K562 (cell line): ENCODE results near the gene PNPLA7. TPM values are rescaled to one million over a fixed set of nuclear protein-coding genes. Genes with fewer than 3 reads are reported as not detected.

ENCODE experiments used
- ATF1 ChIP-seq, 2 experiments: fragments of 450-650 bp in 1 of 2; IDR thresholded peaks; 2 replicates each; pipeline ENCODE4 v1.6.1; 2016; ENCODE audit warnings: missing compliant biosample characterization in 1 of 2, missing genetic modification characterization in 1 of 2
- C11orf30 ChIP-seq: fragments of 450-650 bp; IDR thresholded peaks from 2 replicates; pipeline ENCODE4 v1.6.1; 2016; ENCODE audit warnings: low read depth, mild to moderate bottlenecking
- CBFA2T2 ChIP-seq: fragments of 450-650 bp; conservative IDR thresholded peaks from 2 replicates; pipeline ENCODE4 v1.6.1; 2017; ENCODE audit warnings: mild to moderate bottlenecking
- DMBX1 ChIP-seq: fragments of 250-450 bp; sonication (Bioruptor Pico); IDR thresholded peaks from 2 replicates; pipeline ENCODE4 v1.8.0; 2022; ENCODE audit warnings: inconsistent platforms, mild to moderate bottlenecking, moderate library complexity, borderline replicate concordance
- FUS ChIP-seq: fragments of 200-400 bp; formaldehyde crosslinking; optimal IDR thresholded peaks from 2 replicates; pipeline ENCODE3; 2017; ENCODE audit warnings: low read depth, low read length
- GATA2 ChIP-seq: sonication (generic); formaldehyde crosslinking; IDR thresholded peaks from 2 replicates; pipeline ENCODE4 v1.4.0; 2020; ENCODE audit warnings: mild to moderate bottlenecking, missing genetic modification reagents
- HDAC6 ChIP-seq: IDR thresholded peaks from 2 replicates; pipeline ENCODE4 v1.6.1; 2012; ENCODE audit warnings: low read depth, mild to moderate bottlenecking, control low read depth, inconsistent platforms, low read length, moderate library complexity
- JUND ChIP-seq, 2 experiments: IDR thresholded peaks; 2 replicates in 1 of 2; 3 replicates in 1 of 2; pipeline ENCODE4 v1.6.1; 2011; ENCODE audit warnings: borderline replicate concordance in 2 of 2, low read depth in 2 of 2, low read length in 2 of 2, improper control_type of control experiment in 1 of 2, missing biosample characterization in 1 of 2, missing genetic modification characterization in 1 of 2, missing genetic modification reagents in 1 of 2
- MAZ ChIP-seq, 2 experiments: fragments of 450-650 bp in 1 of 2; sonication (generic) in 1 of 2; formaldehyde crosslinking; IDR thresholded peaks in 1 of 2; conservative IDR thresholded peaks in 1 of 2; 2 replicates each; pipeline versions ENCODE4 v1.4.0 to v1.5.0; 2020; ENCODE audit warnings: mild to moderate bottlenecking in 1 of 2, missing genetic modification reagents in 1 of 2
- MYNN ChIP-seq, 2 experiments: sonication (generic); formaldehyde crosslinking in 1 of 2; IDR thresholded peaks; 2 replicates each; pipeline versions ENCODE4 v1.5.0 to v1.6.1; 2016 to 2020; ENCODE audit warnings: antibody characterized with exemption in 1 of 2, missing genetic modification reagents in 1 of 2
- PHB2 ChIP-seq: fragments of 450-650 bp; IDR thresholded peaks from 2 replicates; pipeline ENCODE4 v1.6.1; 2017; ENCODE audit warnings: low read depth
- PHF21A ChIP-seq: fragments of 450-650 bp; IDR thresholded peaks from 2 replicates; pipeline ENCODE4 v1.6.1; 2017; ENCODE audit warnings: low read depth, borderline replicate concordance
- RBFOX2 ChIP-seq: fragments of 200-400 bp; formaldehyde crosslinking; IDR thresholded peaks from 2 replicates; pipeline ENCODE4 v1.6.1; 2017; ENCODE audit warnings: low read depth, mild to moderate bottlenecking, low read length, moderate library complexity
- TCF7L2 ChIP-seq: fragments of 150-350 bp; IDR thresholded peaks from 2 replicates; pipeline ENCODE4 v1.6.1; 2016; ENCODE audit warnings: low read depth, mild to moderate bottlenecking, low read length, moderate library complexity
- TEAD2 ChIP-seq: fragments of 450-650 bp; IDR thresholded peaks from 2 replicates; pipeline ENCODE4 v1.6.1; 2016; ENCODE audit warnings: missing genetic modification characterization, control low read depth, missing compliant biosample characterization
- YY1 ChIP-seq, 3 experiments: IDR thresholded peaks; 2 replicates each; pipeline ENCODE4 v1.6.1; 2011; ENCODE audit warnings: low read length in 2 of 3, mild to moderate bottlenecking in 2 of 3, moderate library complexity in 2 of 3, borderline replicate concordance in 1 of 3, control low read depth in 1 of 3, low read depth in 1 of 3; ENCODE audit not compliant: insufficient read depth in 3 of 3, insufficient replicate concordance in 2 of 3, control insufficient read depth in 1 of 3, insufficient read length in 1 of 3; ENCODE audit errors: extremely low read depth in 1 of 3
- ZBTB34 ChIP-seq: fragments of 250-450 bp; sonication (Bioruptor Pico); IDR thresholded peaks from 2 replicates; pipeline ENCODE4 v1.8.0; 2021; ENCODE audit warnings: mild to moderate bottlenecking, moderate library complexity
- ZEB2 ChIP-seq: fragments of 450-650 bp; IDR thresholded peaks from 2 replicates; pipeline ENCODE4 v1.6.1; 2016
- ZFP1 ChIP-seq: fragments of 450-650 bp; formaldehyde crosslinking; IDR thresholded peaks from 2 replicates; pipeline ENCODE4 v1.4.0; 2020; ENCODE audit warnings: mild to moderate bottlenecking, mixed read lengths
- ZNF57 ChIP-seq: fragments of 450-650 bp; formaldehyde crosslinking; IDR thresholded peaks from 2 replicates; pipeline ENCODE4 v1.4.0; 2020; ENCODE audit warnings: mild to moderate bottlenecking, moderate library complexity
- ZNF696 ChIP-seq: fragments of 250-450 bp; sonication (Bioruptor Pico); conservative IDR thresholded peaks from 2 replicates; pipeline ENCODE4 v1.4.0; 2020; ENCODE audit warnings: mild to moderate bottlenecking, moderate library complexity
- polyA plus RNA-seq, 8 experiments: library from polyadenylated mRNA; depleted of rRNA in 4 of 8; stranded (reverse) in 5 of 8; unstranded in 3 of 8; fragments of >200 nt; fragmentation: Nextera tagmentation in 2 of 8; fragmentation: Illumina TruSeq in 1 of 8; extraction: Ambion mirVana in 2 of 8; extraction: Trizol in 1 of 8; gene quantifications; 2 replicates each; pipeline versions ENCODE4 v1.2.1 to v1.2.3, GENCODE V29; 2011 to 2014; ENCODE audit warnings: inconsistent platforms in 1 of 8, missing spikeins in 1 of 8
- total RNA-seq, 7 experiments: library from RNA; depleted of rRNA in 6 of 7; stranded (reverse); fragments of >200 nt in 6 of 7; fragmentation: Illumina TruSeq in 2 of 7; extraction: Trizol in 2 of 7; gene quantifications; 2 replicates each; pipeline versions ENCODE4 v1.2.1 to v1.2.3, GENCODE V29; 2011 to 2021; ENCODE audit warnings: low replicate concordance in 1 of 7
- TF ChIP-seq, protein P1 (sequence below), 2 experiments: fragments of 150-350 bp in 1 of 2; IDR thresholded peaks; 2 replicates each; pipeline ENCODE4 v1.6.1; 2012 to 2016; ENCODE audit warnings: low read depth in 2 of 2, low read length in 2 of 2, mild to moderate bottlenecking in 1 of 2, moderate library complexity in 1 of 2

PNPLA7 gene
- total and polyA plus RNA-seq, 9 of the 15 experiments (the other 6 are each of a cell fraction or from before 2014, with no cell fraction given) = 0.01 to 0.85 (median 0.19) TPM; not detected in 1

GRCh38 chr9:137494104-137494544 lies 56.1 kb downstream of the PNPLA7 start (continued):
- TF ChIP-seq ZBTB34 (CRISPR knock-in tag) = no peak
- TF ChIP-seq, protein P1, sequence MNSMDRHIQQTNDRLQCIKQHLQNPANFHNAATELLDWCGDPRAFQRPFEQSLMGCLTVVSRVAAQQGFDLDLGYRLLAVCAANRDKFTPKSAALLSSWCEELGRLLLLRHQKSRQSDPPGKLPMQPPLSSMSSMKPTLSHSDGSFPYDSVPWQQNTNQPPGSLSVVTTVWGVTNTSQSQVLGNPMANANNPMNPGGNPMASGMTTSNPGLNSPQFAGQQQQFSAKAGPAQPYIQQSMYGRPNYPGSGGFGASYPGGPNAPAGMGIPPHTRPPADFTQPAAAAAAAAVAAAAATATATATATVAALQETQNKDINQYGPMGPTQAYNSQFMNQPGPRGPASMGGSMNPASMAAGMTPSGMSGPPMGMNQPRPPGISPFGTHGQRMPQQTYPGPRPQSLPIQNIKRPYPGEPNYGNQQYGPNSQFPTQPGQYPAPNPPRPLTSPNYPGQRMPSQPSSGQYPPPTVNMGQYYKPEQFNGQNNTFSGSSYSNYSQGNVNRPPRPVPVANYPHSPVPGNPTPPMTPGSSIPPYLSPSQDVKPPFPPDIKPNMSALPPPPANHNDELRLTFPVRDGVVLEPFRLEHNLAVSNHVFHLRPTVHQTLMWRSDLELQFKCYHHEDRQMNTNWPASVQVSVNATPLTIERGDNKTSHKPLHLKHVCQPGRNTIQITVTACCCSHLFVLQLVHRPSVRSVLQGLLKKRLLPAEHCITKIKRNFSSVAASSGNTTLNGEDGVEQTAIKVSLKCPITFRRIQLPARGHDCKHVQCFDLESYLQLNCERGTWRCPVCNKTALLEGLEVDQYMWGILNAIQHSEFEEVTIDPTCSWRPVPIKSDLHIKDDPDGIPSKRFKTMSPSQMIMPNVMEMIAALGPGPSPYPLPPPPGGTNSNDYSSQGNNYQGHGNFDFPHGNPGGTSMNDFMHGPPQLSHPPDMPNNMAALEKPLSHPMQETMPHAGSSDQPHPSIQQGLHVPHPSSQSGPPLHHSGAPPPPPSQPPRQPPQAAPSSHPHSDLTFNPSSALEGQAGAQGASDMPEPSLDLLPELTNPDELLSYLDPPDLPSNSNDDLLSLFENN (IDR thresholded peaks at IDR 0.05; ENCODE audit: low read depth in 2 of 2, low read length in 2 of 2) = no peak
- no peak for TF ChIP-seq ZNF696 (CRISPR knock-in tag)
- TF ChIP-seq MAZ (CRISPR knock-in tag; conservative IDR thresholded peaks at IDR 0.05 in 1 of 2, IDR thresholded peaks at IDR 0.05 in 1 of 2) = no peak
- no peak for TF ChIP-seq DMBX1 (CRISPR knock-in tag)
- TF ChIP-seq ZNF57 (CRISPR knock-in tag) = no peak
- TF ChIP-seq JUND (IDR thresholded peaks at IDR 0.05; ENCODE audit: borderline replicate concordance, low read depth, low read length) = 0 out of 2 replicates have a peak, but pooled peaks have one; percentile 20
- no peak; the same call in 2 of the 3 replicates for TF ChIP-seq JUND (tag; IDR thresholded peaks at IDR 0.05; ENCODE audit: borderline replicate concordance, low read depth, low read length)
- TF ChIP-seq ZFP1 (CRISPR knock-in tag) = no peak
- peak; percentile 46; the same call in 1 of the 2 replicates for TF ChIP-seq ZEB2
- TF ChIP-seq TCF7L2 = no peak
- no peak for TF ChIP-seq ATF1 (CRISPR knock-in tag; IDR thresholded peaks at IDR 0.05)
- no peak for TF ChIP-seq ATF1 (tag; IDR thresholded peaks at IDR 0.05)
- TF ChIP-seq CBFA2T2 = peak; percentile 13; the same call in 1 of the 2 replicates
- TF ChIP-seq RBFOX2 = peak; percentile 46
- TF ChIP-seq PHB2 = no peak
- no peak for TF ChIP-seq TEAD2
- no peak for TF ChIP-seq PHF21A
- no peak for TF ChIP-seq FUS
- no peak for TF ChIP-seq MYNN (IDR thresholded peaks at IDR 0.05)
- no peak for TF ChIP-seq MYNN (CRISPR knock-in tag; IDR thresholded peaks at IDR 0.05)
- no peak for TF ChIP-seq C11orf30
- TF ChIP-seq GATA2 (CRISPR knock-in tag) = no peak
- TF ChIP-seq YY1 (IDR thresholded peaks at IDR 0.05; ENCODE audit: borderline replicate concordance in 1 of 3, control insufficient read depth in 1 of 3, extremely low read depth in 1 of 3, insufficient read depth in 3 of 3, insufficient read length in 1 of 3, insufficient replicate concordance in 2 of 3, low read depth in 1 of 3, low read length in 2 of 3) = peak in 1 of 3 experiments; percentile 20
- no peak for TF ChIP-seq HDAC6
